Panc1 (cell line): ENCODE data around the gene C2CD4A. TPM values are rescaled to one million over a fixed set of nuclear protein-coding genes. Genes with fewer than 3 reads are reported as not detected.

Source experiments
- ATAC-seq: fragments of 200-7000 bp; cut with Tn5 transposase; 2 replicates; pipeline ENCODE4 v1.9.1; 2020; ENCODE audit warnings: mild to moderate bottlenecking, moderate library complexity
- BruUV-seq: library from RNA; stranded (reverse); fragments of 400-500 nt; replicated peaks from 2 replicates; lab custom pipeline; 2021; lab: Mats Ljungman, UMichigan
- CTCF ChIA-PET: fragments of 300-600 bp; sonication (Branson Sonifier 250); formaldehyde crosslinking; loops from one replicate; lab custom pipeline; 2022; ENCODE audit warnings: antibody characterized with exemption; lab: Charles Lee
- POLR2A ChIA-PET: fragments of 300-600 bp; sonication (Branson Sonifier 250); formaldehyde crosslinking; loops from one replicate; lab custom pipeline; 2022; ENCODE audit warnings: antibody characterized with exemption; lab: Charles Lee
- DNase-seq: peaks from one replicate; pipeline ENCODE4 v3.0.0-alpha.2; 2010; ENCODE audit warnings: low read depth, low spot score
- H3K27ac ChIP-seq: 2 replicates; pipeline ENCODE4 v1.5.1; 2011; ENCODE audit warnings: mild to moderate bottlenecking, low read length, inconsistent platforms
- H3K27me3 ChIP-seq: fragments of 200-500 bp; sonication (Bioruptor generic); 2 replicates; pipeline ENCODE4 v1.6.0; 2014; ENCODE audit warnings: low read length, inconsistent platforms; ENCODE audit not compliant: control insufficient read depth, insufficient read depth
- H3K36me3 ChIP-seq: fragments of 200-500 bp; sonication (Bioruptor generic); 2 replicates; pipeline ENCODE4 v1.5.1; 2014; ENCODE audit warnings: inconsistent platforms, mild to moderate bottlenecking, low read length, moderate library complexity; ENCODE audit not compliant: control insufficient read depth, insufficient read depth
- H3K4me1 ChIP-seq: 2 replicates; pipeline ENCODE4 v1.5.1; 2011; ENCODE audit warnings: inconsistent platforms, mild to moderate bottlenecking, low read length, moderate library complexity; ENCODE audit not compliant: control insufficient read depth, insufficient read depth
- H3K4me3 ChIP-seq, 2 experiments: 2 replicates each; pipeline ENCODE4 v1.5.1; 2011 to 2012; ENCODE audit warnings: low read depth in 2 of 2, low read length in 2 of 2, mild to moderate bottlenecking in 2 of 2, inconsistent platforms in 1 of 2, moderate library complexity in 1 of 2
- H3K9me3 ChIP-seq: fragments of 200-500 bp; sonication (Bioruptor generic); 2 replicates; pipeline ENCODE4 v1.5.1; 2014; ENCODE audit warnings: low read depth, mild to moderate bottlenecking, inconsistent platforms, low read length, moderate library complexity; ENCODE audit not compliant: control insufficient read depth, insufficient read depth
- POLR2AphosphoS5 ChIP-seq: IDR thresholded peaks from 2 replicates; pipeline ENCODE4 v1.6.1; 2012; ENCODE audit warnings: mild to moderate bottlenecking, low read depth, low read length, moderate library complexity
- SIN3A ChIP-seq: IDR thresholded peaks from 2 replicates; pipeline ENCODE4 v1.6.1; 2012; ENCODE audit warnings: low read depth, mild to moderate bottlenecking, low read length, moderate library complexity, borderline replicate concordance; ENCODE audit not compliant: insufficient read depth
- TCF7L2 ChIP-seq: IDR thresholded peaks from 2 replicates; pipeline ENCODE4 v1.6.1; 2011; ENCODE audit warnings: mild to moderate bottlenecking, low read depth, low read length, inconsistent platforms
- in situ Hi-C: cut with HindIII; loops from 2 replicates; pipeline ENCODE4 v1.10.0; 2016; ENCODE audit warnings: low sequenced_read_pairs, low pct_unique_long_range_greater_than_20kb
- intact Hi-C: fragments of 100-400 bp; cut with micrococcal nuclease; formaldehyde crosslinking; loops from one replicate; pipeline ENCODE4 v1.10.0; 2022; ENCODE audit not compliant: unreplicated experiment
- total RNA-seq: library from RNA; stranded (reverse); gene quantifications from one replicate; pipeline ENCODE4 v1.2.1, GENCODE V29; 2021; ENCODE audit not compliant: unreplicated experiment
- TF ChIP-seq, protein P1 (sequence below): fragments of 450-650 bp; IDR thresholded peaks from 2 replicates; pipeline ENCODE4 v1.5.1; 2017; ENCODE audit warnings: mild to moderate bottlenecking
- TF ChIP-seq, protein P2 (sequence below), 2 experiments: IDR thresholded peaks; 2 replicates each; pipeline ENCODE4 v1.6.1; 2011 to 2012; ENCODE audit warnings: low read depth in 2 of 2, control low read depth in 1 of 2, low read length in 1 of 2, mild to moderate bottlenecking in 1 of 2, moderate library complexity in 1 of 2; ENCODE audit not compliant: insufficient read depth in 1 of 2

Gene C2CD4A
- total RNA-seq, 1 experiment from 2014 or later: 0.15 TPM

DNA sequence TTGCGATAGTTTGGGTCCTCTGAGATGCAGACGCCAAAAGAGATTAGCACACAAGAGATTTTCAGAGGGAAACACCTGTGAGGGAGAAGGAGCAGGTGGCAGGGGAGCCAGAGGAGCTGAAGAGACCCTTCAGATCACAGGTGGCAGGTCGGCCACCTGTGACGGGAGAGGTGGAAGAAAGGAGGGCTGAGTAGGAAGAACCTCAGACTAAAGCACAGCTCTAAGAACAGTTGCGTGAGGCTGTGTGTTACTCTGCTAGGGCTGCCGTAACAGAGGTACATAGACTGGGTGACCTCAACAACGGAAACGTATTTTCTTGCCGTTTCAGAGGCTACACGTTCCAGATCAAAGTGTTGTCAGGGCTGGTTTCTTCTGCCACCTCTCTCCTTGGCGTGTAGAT, 38.5 kb downstream of the C2CD4A start:
- DNase-seq (no peak), ATAC-seq (no peak)
- intact Hi-C loops: no loop called here
- Histone ChIP-seq H3K27me3 (no peaks in the 10 kb centered on the region), H3K27ac (no peak overlapping the region), H3K4me1 (no peaks in the 10 kb centered on the region), H3K36me3 (no peaks in the 10 kb centered on the region), H3K4me3 (no peak overlapping the region), H3K9me3 (no peaks in the 10 kb centered on the region)
- TF ChIP-seq, protein P1, sequence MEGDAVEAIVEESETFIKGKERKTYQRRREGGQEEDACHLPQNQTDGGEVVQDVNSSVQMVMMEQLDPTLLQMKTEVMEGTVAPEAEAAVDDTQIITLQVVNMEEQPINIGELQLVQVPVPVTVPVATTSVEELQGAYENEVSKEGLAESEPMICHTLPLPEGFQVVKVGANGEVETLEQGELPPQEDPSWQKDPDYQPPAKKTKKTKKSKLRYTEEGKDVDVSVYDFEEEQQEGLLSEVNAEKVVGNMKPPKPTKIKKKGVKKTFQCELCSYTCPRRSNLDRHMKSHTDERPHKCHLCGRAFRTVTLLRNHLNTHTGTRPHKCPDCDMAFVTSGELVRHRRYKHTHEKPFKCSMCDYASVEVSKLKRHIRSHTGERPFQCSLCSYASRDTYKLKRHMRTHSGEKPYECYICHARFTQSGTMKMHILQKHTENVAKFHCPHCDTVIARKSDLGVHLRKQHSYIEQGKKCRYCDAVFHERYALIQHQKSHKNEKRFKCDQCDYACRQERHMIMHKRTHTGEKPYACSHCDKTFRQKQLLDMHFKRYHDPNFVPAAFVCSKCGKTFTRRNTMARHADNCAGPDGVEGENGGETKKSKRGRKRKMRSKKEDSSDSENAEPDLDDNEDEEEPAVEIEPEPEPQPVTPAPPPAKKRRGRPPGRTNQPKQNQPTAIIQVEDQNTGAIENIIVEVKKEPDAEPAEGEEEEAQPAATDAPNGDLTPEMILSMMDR: no peak
- no peak for TF ChIP-seq POLR2AphosphoS5
- CTCF ChIA-PET: no interaction called here
- in situ Hi-C loops: no loop called here
- no TSS peak for BruUV-seq
- POLR2A ChIA-PET: no interaction called here

DNA sequence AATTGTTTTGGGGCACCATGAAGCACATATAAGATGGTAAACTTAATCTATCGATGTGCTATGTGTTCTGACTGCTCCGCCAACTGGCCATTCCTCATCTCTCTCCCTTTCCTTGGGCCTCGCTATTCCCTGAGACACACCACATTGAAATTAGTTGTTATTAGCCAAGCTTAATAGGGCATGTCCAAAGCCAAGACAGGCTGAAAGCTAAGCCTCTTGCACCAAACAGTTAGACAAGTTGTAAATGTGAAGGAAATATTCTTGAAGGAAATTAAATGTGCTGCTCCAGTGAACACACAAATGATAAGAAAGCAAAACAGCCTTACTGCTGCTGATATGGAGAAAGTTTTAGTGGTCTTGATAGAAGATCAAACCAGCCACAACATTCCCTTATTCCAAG, 39.3 kb downstream of the C2CD4A start:
- Histone ChIP-seq H3K27ac (no peak overlapping the region), H3K27me3 (no peaks in the 10 kb centered on the region), H3K36me3 (no peaks in the 10 kb centered on the region), H3K4me3 (no peak overlapping the region), H3K9me3 (no peaks in the 10 kb centered on the region), H3K4me1 (no peaks in the 10 kb centered on the region)
- TF ChIP-seq SIN3A (no peak), TCF7L2 (no peak), POLR2AphosphoS5 (no peak)
- TF ChIP-seq, protein P1: no peak
- TF ChIP-seq, protein P2, sequence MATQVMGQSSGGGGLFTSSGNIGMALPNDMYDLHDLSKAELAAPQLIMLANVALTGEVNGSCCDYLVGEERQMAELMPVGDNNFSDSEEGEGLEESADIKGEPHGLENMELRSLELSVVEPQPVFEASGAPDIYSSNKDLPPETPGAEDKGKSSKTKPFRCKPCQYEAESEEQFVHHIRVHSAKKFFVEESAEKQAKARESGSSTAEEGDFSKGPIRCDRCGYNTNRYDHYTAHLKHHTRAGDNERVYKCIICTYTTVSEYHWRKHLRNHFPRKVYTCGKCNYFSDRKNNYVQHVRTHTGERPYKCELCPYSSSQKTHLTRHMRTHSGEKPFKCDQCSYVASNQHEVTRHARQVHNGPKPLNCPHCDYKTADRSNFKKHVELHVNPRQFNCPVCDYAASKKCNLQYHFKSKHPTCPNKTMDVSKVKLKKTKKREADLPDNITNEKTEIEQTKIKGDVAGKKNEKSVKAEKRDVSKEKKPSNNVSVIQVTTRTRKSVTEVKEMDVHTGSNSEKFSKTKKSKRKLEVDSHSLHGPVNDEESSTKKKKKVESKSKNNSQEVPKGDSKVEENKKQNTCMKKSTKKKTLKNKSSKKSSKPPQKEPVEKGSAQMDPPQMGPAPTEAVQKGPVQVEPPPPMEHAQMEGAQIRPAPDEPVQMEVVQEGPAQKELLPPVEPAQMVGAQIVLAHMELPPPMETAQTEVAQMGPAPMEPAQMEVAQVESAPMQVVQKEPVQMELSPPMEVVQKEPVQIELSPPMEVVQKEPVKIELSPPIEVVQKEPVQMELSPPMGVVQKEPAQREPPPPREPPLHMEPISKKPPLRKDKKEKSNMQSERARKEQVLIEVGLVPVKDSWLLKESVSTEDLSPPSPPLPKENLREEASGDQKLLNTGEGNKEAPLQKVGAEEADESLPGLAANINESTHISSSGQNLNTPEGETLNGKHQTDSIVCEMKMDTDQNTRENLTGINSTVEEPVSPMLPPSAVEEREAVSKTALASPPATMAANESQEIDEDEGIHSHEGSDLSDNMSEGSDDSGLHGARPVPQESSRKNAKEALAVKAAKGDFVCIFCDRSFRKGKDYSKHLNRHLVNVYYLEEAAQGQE (IDR thresholded peaks at IDR 0.05; ENCODE audit: insufficient read depth in 1 of 2, low read depth in 2 of 2, low read length in 1 of 2): no peak
- intact Hi-C loops: no loop called here
- no TSS peak for BruUV-seq
- CTCF ChIA-PET: no interaction called here
- DNase-seq (no peak), ATAC-seq (no peak)
- POLR2A ChIA-PET: no interaction called here
- in situ Hi-C loops: no loop called here
